A549 (cell line): ENCODE data around the gene PALM3. TPM values are rescaled to one million over a fixed set of nuclear protein-coding genes. Genes with fewer than 3 reads are reported as not detected.
A peak's percentile ranks its signal among the peaks of the same experiment; 100 is the strongest.

Experiments used
- ATAC-seq, 2 experiments: fragments of 200-7000 bp in 1 of 2; fragments of >200 bp in 1 of 2; cut with Nextera tagmentation in 1 of 2; cut with Tn5 transposase in 1 of 2; 3 replicates each; pipeline versions ENCODE4 v1.8.0 to v1.9.1; 2018 to 2020; ENCODE audit warnings: mild to moderate bottlenecking in 1 of 2, moderate library complexity in 1 of 2
- CTCF ChIA-PET: fragments of 300-600 bp; sonication (Branson Sonifier 250); formaldehyde crosslinking; extraction: SDS; loops from one replicate; lab custom pipeline; 2021; ENCODE audit warnings: antibody characterized with exemption, inconsistent platforms; lab: Yijun Ruan, JAX
- POLR2A ChIA-PET: fragments of 350-600 bp; formaldehyde crosslinking; extraction: SDS; loops from one replicate; lab custom pipeline; 2021; ENCODE audit warnings: antibody characterized with exemption, inconsistent platforms; lab: Yijun Ruan, JAX
- DNase-seq, 2 experiments: peaks; one replicate each; pipeline versions ENCODE4 v3.0.0 to v3.0.0-alpha.2; 2011 to 2016; ENCODE audit warnings: low read depth in 1 of 2, low spot score in 1 of 2
- FAIRE-seq: peaks from 2 replicates; lab custom pipeline; 2011; peaks lifted over from hg19 to GRCh38; lab: Jason Lieb, UNC
- H3K27ac ChIP-seq, 2 experiments: fragments of >200 bp; sonication (Bioruptor Twin); formaldehyde crosslinking; 3 replicates each; pipeline ENCODE4 v1.5.1; 2016 to 2017
- H3K4me1 ChIP-seq: fragments of >200 bp; sonication (Bioruptor Twin); formaldehyde crosslinking; 3 replicates; pipeline ENCODE4 v1.6.1; 2016
- H3K4me2 ChIP-seq: fragments of >200 bp; sonication (Bioruptor Twin); formaldehyde crosslinking; 3 replicates; pipeline ENCODE4 v1.6.1; 2016
- H3K4me3 ChIP-seq: fragments of >200 bp; sonication (Bioruptor Twin); formaldehyde crosslinking; 3 replicates; pipeline ENCODE4 v1.5.1; 2016
- H3K9me3 ChIP-seq: fragments of >200 bp; sonication (Bioruptor Twin); formaldehyde crosslinking; 3 replicates; pipeline ENCODE4 v1.6.1; 2016
- BHLHE40 ChIP-seq: IDR thresholded peaks from 2 replicates; pipeline ENCODE4 v1.6.1; 2012; ENCODE audit warnings: low read depth, low read length, inconsistent platforms
- CBX2 ChIP-seq: fragments of 200-600 bp; sonication (generic); IDR thresholded peaks from 2 replicates; pipeline ENCODE4 v1.6.1; 2016; ENCODE audit warnings: low read depth, mild to moderate bottlenecking, borderline replicate concordance
- CBX8 ChIP-seq: fragments of 200-600 bp; sonication (generic); IDR thresholded peaks from 2 replicates; pipeline ENCODE4 v1.6.1; 2016
- CHD2 ChIP-seq: fragments of 150-350 bp; IDR thresholded peaks from 2 replicates; pipeline ENCODE4 v1.6.1; 2014; ENCODE audit warnings: low read length; ENCODE audit not compliant: partially characterized antibody
- CHD4 ChIP-seq: fragments of 200-600 bp; sonication (generic); IDR thresholded peaks from 2 replicates; pipeline ENCODE4 v1.6.1; 2016; ENCODE audit warnings: antibody characterized with exemption, mild to moderate bottlenecking, borderline replicate concordance
- CTCF ChIP-seq: fragments of >200 bp; sonication (Bioruptor Twin); formaldehyde crosslinking; IDR thresholded peaks from 3 replicates; pipeline ENCODE4 v1.5.1; 2016
- E2F6 ChIP-seq: IDR thresholded peaks from 2 replicates; pipeline ENCODE4 v1.6.1; 2012; ENCODE audit warnings: low read depth, borderline replicate concordance
- EHF ChIP-seq: fragments of 250-450 bp; sonication (Bioruptor Pico); IDR thresholded peaks from 2 replicates; pipeline ENCODE4 v1.5.0; 2020; ENCODE audit warnings: mild to moderate bottlenecking
- ELK1 ChIP-seq: fragments of 150-350 bp; IDR thresholded peaks from 2 replicates; pipeline ENCODE4 v1.6.1; 2014; ENCODE audit warnings: low read depth, mild to moderate bottlenecking, low read length
- EP300 ChIP-seq, 2 experiments: fragments of >200 bp; sonication (Bioruptor Twin); formaldehyde crosslinking; IDR thresholded peaks; 2 replicates in 1 of 2; 3 replicates in 1 of 2; pipeline ENCODE4 v1.6.1; 2016 to 2017
- FOSB ChIP-seq: fragments of 250-450 bp; sonication (Bioruptor Pico); IDR thresholded peaks from 2 replicates; pipeline ENCODE4 v1.5.0; 2020; ENCODE audit warnings: mild to moderate bottlenecking, moderate library complexity
- FOSL2 ChIP-seq, 2 experiments: fragments of 450-650 bp in 1 of 2; fragments of >200 bp in 1 of 2; sonication (Bioruptor Twin) in 1 of 2; formaldehyde crosslinking; IDR thresholded peaks; 2 replicates each; pipeline versions ENCODE4 v1.5.0 to v1.6.1; 2016 to 2020; ENCODE audit warnings: mild to moderate bottlenecking in 1 of 2, moderate library complexity in 1 of 2
- FOXS1 ChIP-seq: fragments of 250-450 bp; sonication (Bioruptor Pico); IDR thresholded peaks from 2 replicates; pipeline ENCODE4 v1.5.0; 2020; ENCODE audit warnings: mild to moderate bottlenecking, moderate library complexity
- HDAC2 ChIP-seq: fragments of 200-600 bp; sonication (generic); IDR thresholded peaks from 2 replicates; pipeline ENCODE4 v1.6.1; 2016
- HES2 ChIP-seq: fragments of >200 bp; sonication (Bioruptor Twin); formaldehyde crosslinking; IDR thresholded peaks from 2 replicates; pipeline ENCODE4 v1.6.1; 2016
- HMGXB4 ChIP-seq: fragments of 250-450 bp; sonication (Bioruptor Pico); IDR thresholded peaks from 2 replicates; pipeline ENCODE4 v1.5.0; 2021; ENCODE audit warnings: mild to moderate bottlenecking, moderate library complexity, borderline replicate concordance
- HOXB5 ChIP-seq: fragments of 250-450 bp; sonication (Bioruptor Pico); IDR thresholded peaks from 2 replicates; pipeline ENCODE4 v1.5.0; 2020; ENCODE audit warnings: mild to moderate bottlenecking, moderate library complexity
- JUN ChIP-seq, 2 experiments: fragments of >200 bp; sonication (Bioruptor Twin); formaldehyde crosslinking; IDR thresholded peaks; 2 replicates in 1 of 2; 3 replicates in 1 of 2; pipeline ENCODE4 v1.6.1; 2016 to 2017
- KDM1A ChIP-seq: fragments of 200-600 bp; sonication (generic); IDR thresholded peaks from 2 replicates; pipeline ENCODE4 v1.6.1; 2016; ENCODE audit warnings: low read depth, mild to moderate bottlenecking
- KDM5A ChIP-seq: fragments of 200-600 bp; sonication (generic); IDR thresholded peaks from 2 replicates; pipeline ENCODE4 v1.6.1; 2016; ENCODE audit warnings: antibody characterized with exemption, mild to moderate bottlenecking
- MAFK ChIP-seq: fragments of 450-650 bp; IDR thresholded peaks from 2 replicates; pipeline ENCODE4 v1.6.1; 2014; ENCODE audit not compliant: partially characterized antibody
- MAZ ChIP-seq: fragments of 150-350 bp; IDR thresholded peaks from 2 replicates; pipeline ENCODE4 v1.6.1; 2014; ENCODE audit warnings: antibody characterized with exemption, low read depth, low read length, borderline replicate concordance
- RAD21 ChIP-seq, 2 experiments: fragments of >200 bp in 1 of 2; sonication (Bioruptor Twin) in 1 of 2; formaldehyde crosslinking in 1 of 2; IDR thresholded peaks in 1 of 2; conservative IDR thresholded peaks in 1 of 2; 2 replicates in 1 of 2; 3 replicates in 1 of 2; pipeline ENCODE4 v1.6.1; 2012 to 2018; ENCODE audit warnings: inconsistent platforms in 1 of 2
- RNF2 ChIP-seq: fragments of 200-600 bp; sonication (generic); IDR thresholded peaks from 2 replicates; pipeline ENCODE4 v1.6.1; 2016; ENCODE audit warnings: low read depth, mild to moderate bottlenecking, antibody characterized with exemption, moderate library complexity, borderline replicate concordance
- SMC3 ChIP-seq: fragments of >200 bp; sonication (Bioruptor Twin); formaldehyde crosslinking; IDR thresholded peaks from 3 replicates; pipeline ENCODE4 v1.6.1; 2018; ENCODE audit warnings: inconsistent platforms
- TFCP2L1 ChIP-seq: fragments of 250-450 bp; sonication (Bioruptor Pico); IDR thresholded peaks from 2 replicates; pipeline ENCODE4 v1.5.0; 2021; ENCODE audit warnings: mild to moderate bottlenecking
- TP53 ChIP-seq: fragments of 250-450 bp; sonication (Bioruptor Pico); IDR thresholded peaks from 2 replicates; pipeline ENCODE4 v1.5.0; 2021; ENCODE audit warnings: mild to moderate bottlenecking, moderate library complexity
- ZFP36 ChIP-seq: fragments of 450-650 bp; IDR thresholded peaks from 2 replicates; pipeline ENCODE4 v1.6.1; 2014; ENCODE audit warnings: borderline replicate concordance; ENCODE audit not compliant: partially characterized antibody
- WGBS: methylation state at CpG from one replicate; pipeline ENCODE4 v1.1.6; 2017; ENCODE audit errors: missing lambda C conversion rate; 5-methylcytosine and 5-hydroxymethylcytosine counted together
- polyA plus RNA-seq, 4 experiments: library from polyadenylated mRNA; depleted of rRNA in 3 of 4; stranded (reverse); fragments of >200 nt; fragmentation: RNase III in 1 of 4; extraction: RNeasy Plus Mini Kit Qiagen cat#74134 plus additional on column Dnase treatment in 1 of 4; gene quantifications; 2 replicates in 3 of 4; 3 replicates in 1 of 4; pipeline ENCODE4 v1.2.3, GENCODE V29; 2011 to 2017

The PALM3 gene
- polyA plus RNA-seq, 2 of the 4 experiments (the other 2 are of a cell fraction), result 0.96 to 12.1 TPM

GRCh38 chr19:14103310-14103709 is 41.4 kb upstream of the PALM3 start:
- ChIA-PET CTCF (no interaction called here), POLR2A (no interaction called here)
- DNase-seq (no peak), FAIRE-seq (no peak), ATAC-seq (peak; percentile 30 to 53; a peak in 3 of 6 replicates)
- H3K4me3 ChIP-seq, result no peak overlapping the region
- TF ChIP-seq HOXB5 (CRISPR knock-in tag), result no peak
- TF ChIP-seq HDAC2, result no peak
- no peak for TF ChIP-seq ZFP36
- TF ChIP-seq FOSB (CRISPR knock-in tag), result no peak
- TF ChIP-seq CBX8, result no peak
- no peak for TF ChIP-seq FOSL2 (IDR thresholded peaks at IDR 0.05)
- no peak for TF ChIP-seq FOSL2 (CRISPR knock-in tag; IDR thresholded peaks at IDR 0.05)
- TF ChIP-seq HES2, result no peak
- no peak for TF ChIP-seq SMC3
- TF ChIP-seq KDM5A, result no peak
- no peak for TF ChIP-seq TFCP2L1 (CRISPR knock-in tag)
- TF ChIP-seq KDM1A, result no peak
- TF ChIP-seq TP53 (CRISPR knock-in tag), result no peak
- no peak for TF ChIP-seq MAZ
- no peak for TF ChIP-seq MAFK
- no peak for TF ChIP-seq E2F6
- H3K4me1 ChIP-seq, result no peaks in the 10 kb centered on the region
- H3K4me2 ChIP-seq, result no peak overlapping the region
- 100% methylated on average over 1 of the region's 1 CpG for WGBS
- no peak overlapping the region for H3K27ac ChIP-seq
- H3K9me3 ChIP-seq, result no peaks in the 10 kb centered on the region

GRCh38 chr19:14102756-14103155 is 40.9 kb upstream of the PALM3 start:
- Histone ChIP-seq H3K4me1 (no peaks in the 10 kb centered on the region), H3K9me3 (no peaks in the 10 kb centered on the region), H3K4me3 (no peak overlapping the region), H3K4me2 (no peak overlapping the region), H3K27ac (no peak overlapping the region)
- ChIA-PET CTCF (interaction anchor here (0.8 to 2.0 kb wide), 3 partner anchors 11 to 31 kb away, joined by 3 to 4 read pairs (median 4); no protein-coding TSS in a partner anchor), POLR2A (no interaction called here)
- TF ChIP-seq CBX2 (no peak), CHD4 (no peak), ELK1 (no peak), EP300 (IDR thresholded peaks at IDR 0.05) (no peak), KDM5A (no peak), CHD2 (no peak), MAZ (no peak), ZFP36 (no peak), EHF (CRISPR knock-in tag) (no peak), RNF2 (no peak), HMGXB4 (no peak), BHLHE40 (no peak), RAD21 (conservative IDR thresholded peaks at IDR 0.05 in 1 of 2, IDR thresholded peaks at IDR 0.05 in 1 of 2) (no peak), JUN (IDR thresholded peaks at IDR 0.05) (no peak), CTCF (no peak), FOXS1 (no peak)
- DNase-seq (no peak), ATAC-seq (no peak), FAIRE-seq (no peak)
- 85% methylated on average over 8 of the region's 10 CpGs for WGBS
